Mesendoderm (in vitro differentiated cells): ENCODE results near the gene RGN.
"Not testable (repeated sequence)": the region's sequence is repeated elsewhere in the genome, so short reads cannot be mapped to it uniquely, and the experiment has no call there.

Source experiments
- DNase-seq: peaks from one replicate; pipeline ENCODE4 v3.0.0; 2013
- H2AK5ac ChIP-seq: 2 replicates; pipeline ENCODE4 v1.6.1; 2013; ENCODE audit warnings: low read length, inconsistent platforms
- H2BK120ac ChIP-seq: 2 replicates; pipeline ENCODE4 v1.6.1; 2013; ENCODE audit warnings: low read depth, mild to moderate bottlenecking, low read length, moderate library complexity, mixed read lengths
- H2BK15ac ChIP-seq: replicated peaks from 2 replicates; pipeline ENCODE4 v1.6.1; 2013; ENCODE audit warnings: low read depth, mild to moderate bottlenecking, moderate library complexity
- H2BK5ac ChIP-seq: 2 replicates; pipeline ENCODE4 v1.6.1; 2013; ENCODE audit warnings: low read length, inconsistent platforms
- H3K18ac ChIP-seq: 2 replicates; pipeline ENCODE4 v1.6.1; 2013; ENCODE audit warnings: mild to moderate bottlenecking, low read length, mixed read lengths
- H3K23ac ChIP-seq: one replicate; pipeline ENCODE4 v1.6.1; 2013; ENCODE audit warnings: low read length
- H3K27ac ChIP-seq: 2 replicates; pipeline ENCODE4 v1.5.1; 2013; ENCODE audit warnings: low read depth, mild to moderate bottlenecking, inconsistent platforms, low read length, moderate library complexity
- H3K27me3 ChIP-seq: 2 replicates; pipeline ENCODE4 v1.6.1; 2013; ENCODE audit warnings: low read length, control low read depth, mild to moderate bottlenecking, inconsistent platforms; ENCODE audit not compliant: insufficient read depth, poor library complexity
- H3K36me3 ChIP-seq: 2 replicates; pipeline ENCODE4 v1.6.1; 2013; ENCODE audit warnings: low read length, inconsistent platforms; ENCODE audit not compliant: control insufficient read depth, insufficient read depth
- H3K4ac ChIP-seq: one replicate; pipeline ENCODE4 v1.6.1; 2013; ENCODE audit warnings: low read depth, mild to moderate bottlenecking, low read length, moderate library complexity
- H3K4me1 ChIP-seq: 2 replicates; pipeline ENCODE4 v1.6.1; 2013; ENCODE audit warnings: low read depth, low read length, inconsistent platforms; ENCODE audit not compliant: control insufficient read depth
- H3K4me2 ChIP-seq: 2 replicates; pipeline ENCODE4 v1.6.1; 2013; ENCODE audit warnings: low read length
- H3K4me3 ChIP-seq: 2 replicates; pipeline ENCODE4 v1.5.1; 2013; ENCODE audit warnings: mild to moderate bottlenecking, low read length
- H3K56ac ChIP-seq: one replicate; pipeline ENCODE4 v1.6.1; 2013; ENCODE audit warnings: low read length
- H3K79me1 ChIP-seq: 2 replicates; pipeline ENCODE4 v1.6.1; 2013; ENCODE audit warnings: low read length, inconsistent platforms
- H3K79me2 ChIP-seq: 2 replicates; pipeline ENCODE4 v1.6.1; 2013; ENCODE audit warnings: mild to moderate bottlenecking, low read length; ENCODE audit not compliant: control insufficient read depth, insufficient read depth
- H3K9ac ChIP-seq: 2 replicates; pipeline ENCODE4 v1.6.1; 2013; ENCODE audit warnings: low read length, inconsistent platforms
- H4K5ac ChIP-seq: one replicate; pipeline ENCODE4 v1.6.1; 2013; ENCODE audit warnings: low read length
- H4K8ac ChIP-seq: one replicate; pipeline ENCODE4 v1.6.1; 2013; ENCODE audit warnings: low read depth, mild to moderate bottlenecking, control low read depth, low read length, moderate library complexity
- WGBS: extraction: QIAGEN DNeasy Blood & Tissue Kit; methylation state at CpG from one replicate; pipeline ENCODE4 v1.1.7; 2013; ENCODE audit warnings: low lambda C conversion rate, missing lambda C conversion rate; ENCODE audit not compliant: insufficient coverage; ENCODE audit errors: extremely low coverage; 5-methylcytosine and 5-hydroxymethylcytosine counted together

Gene RGN

GRCh38 chrX:47101206-47101605, 23.0 kb downstream of the RGN start:
- Histone ChIP-seq H2BK120ac (no peak overlapping the region), H2AK5ac (no peak overlapping the region), H3K18ac (no peak overlapping the region), H3K4me1 (no peaks in the 10 kb centered on the region), H3K9ac (no peak overlapping the region), H4K5ac (no peak overlapping the region), H2BK5ac (no peak overlapping the region), H3K79me1 (no peaks in the 10 kb centered on the region), H3K4me3 (no peak overlapping the region), H4K8ac (no peak overlapping the region), H3K79me2 (no peaks in the 10 kb centered on the region), H3K36me3 (no peaks in the 10 kb centered on the region), H3K27me3 (no peaks in the 10 kb centered on the region), H3K56ac (no peak overlapping the region), H2BK15ac (no peak overlapping the region), H3K23ac (no peak overlapping the region), H3K27ac (no peak overlapping the region), H3K4me2 (no peak overlapping the region), H3K4ac (no peak overlapping the region)
- DNase-seq: no peak
- WGBS: no CpG with 5 or more reads among the region's 4 CpGs

- not testable (repeated sequence) for H4K8ac ChIP-seq, H3K56ac ChIP-seq, H3K4me2 ChIP-seq, H3K4ac ChIP-seq, DNase-seq, H3K36me3 ChIP-seq, H3K9ac ChIP-seq, H3K79me1 ChIP-seq, H3K18ac ChIP-seq, H3K4me3 ChIP-seq, H4K5ac ChIP-seq, H2AK5ac ChIP-seq, H3K4me1 ChIP-seq, H3K27ac ChIP-seq, H2BK5ac ChIP-seq, H3K27me3 ChIP-seq, H3K79me2 ChIP-seq, H2BK15ac ChIP-seq, H3K23ac ChIP-seq, H2BK120ac ChIP-seq
- WGBS: no CpG with 5 or more reads among the region's 40 CpGs
Measured at GRCh38 chrX:47110936-47111615, 32.8 kb downstream of the RGN start.

- H3K4me3 ChIP-seq: no peak overlapping the region
- no peaks in the 10 kb centered on the region for H3K36me3 ChIP-seq
- no peak overlapping the region for H2BK15ac ChIP-seq
- no peak overlapping the region for H3K4ac ChIP-seq
- no peak overlapping the region for H2AK5ac ChIP-seq
- no peak overlapping the region for H4K8ac ChIP-seq
- no peak overlapping the region for H3K27ac ChIP-seq
- H3K9ac ChIP-seq: no peak overlapping the region
- no peak overlapping the region for H3K56ac ChIP-seq
- H3K79me2 ChIP-seq: no peaks in the 10 kb centered on the region
- no peak overlapping the region for H3K23ac ChIP-seq
- WGBS: no CpG with 5 or more reads among the region's 9 CpGs
- no peak overlapping the region for H3K4me2 ChIP-seq
- no peak overlapping the region for H4K5ac ChIP-seq
- no peaks in the 10 kb centered on the region for H3K79me1 ChIP-seq
- no peak overlapping the region for H2BK120ac ChIP-seq
- no peaks in the 10 kb centered on the region for H3K27me3 ChIP-seq
- H2BK5ac ChIP-seq: no peak overlapping the region
- peak; percentile 19 for DNase-seq
- H3K18ac ChIP-seq: no peak overlapping the region
- H3K4me1 ChIP-seq: no peaks in the 10 kb centered on the region
Measured at GRCh38 chrX:47112316-47112954, 34.2 kb downstream of the RGN start.

GRCh38 chrX:47116551-47117110, 38.4 kb downstream of the RGN start:
- not testable (repeated sequence) for H2BK5ac ChIP-seq, H2BK15ac ChIP-seq, H3K23ac ChIP-seq, H3K56ac ChIP-seq, H3K36me3 ChIP-seq, H3K79me1 ChIP-seq, H2AK5ac ChIP-seq, H4K8ac ChIP-seq, H3K27ac ChIP-seq, H4K5ac ChIP-seq, H3K9ac ChIP-seq, H3K4ac ChIP-seq, DNase-seq, H3K4me1 ChIP-seq, H2BK120ac ChIP-seq, H3K18ac ChIP-seq, H3K4me3 ChIP-seq, H3K4me2 ChIP-seq, H3K27me3 ChIP-seq, H3K79me2 ChIP-seq
- WGBS: no CpG with 5 or more reads among the region's 7 CpGs

GRCh38 chrX:47124466-47124865, 46.2 kb downstream of the RGN start:
- H3K9ac ChIP-seq, DNase-seq, H3K79me1 ChIP-seq, H3K4me2 ChIP-seq, H2BK5ac ChIP-seq, H2AK5ac ChIP-seq, H3K23ac ChIP-seq, H3K4ac ChIP-seq, H3K36me3 ChIP-seq, H3K27me3 ChIP-seq, H3K4me1 ChIP-seq, H3K4me3 ChIP-seq, H2BK120ac ChIP-seq, H3K79me2 ChIP-seq, H2BK15ac ChIP-seq, H3K56ac ChIP-seq, H4K8ac ChIP-seq, H3K18ac ChIP-seq, H3K27ac ChIP-seq, H4K5ac ChIP-seq: not testable (repeated sequence)
- WGBS: no CpG with 5 or more reads among the region's 3 CpGs
